GM12801 (cell line): ENCODE results near the gene DRD5.

ENCODE experiments used
- CTCF ChIP-seq: IDR thresholded peaks from one replicate; pipeline ENCODE4 v1.5.1; 2011; ENCODE audit warnings: control low read depth; ENCODE audit not compliant: insufficient read length; ENCODE audit errors: extremely low read depth

Gene DRD5

GRCh38 chr4:9781343-9782135, at the start of gene DRD5:
DRD5 (plus strand) TSS chr4:9781634; CDS start chr4:9782030, 396 bp downstream.
- no peak for TF ChIP-seq CTCF

GRCh38 chr4:9735515-9735914, 45.9 kb upstream of the DRD5 start:
- TF ChIP-seq CTCF: no peak

- TF ChIP-seq CTCF: no peak
These were observed 35.7 kb upstream of the DRD5 start for GRCh38 chr4:9745782-9746181.

GRCh38 chr4:9758641-9759317, 22.7 kb upstream of the DRD5 start:
- no peak for TF ChIP-seq CTCF

GRCh38 chr4:9762823-9763475, 18.5 kb upstream of the DRD5 start:
- no peak for TF ChIP-seq CTCF

- TF ChIP-seq CTCF: no peak
These were observed 17.2 kb upstream of the DRD5 start for GRCh38 chr4:9764155-9764696.

- TF ChIP-seq CTCF: no peak
These were observed 16.3 kb upstream of the DRD5 start for GRCh38 chr4:9765091-9765490.
